Measurements from ENCODE around the gene STX4. TPM values are rescaled to one million over a fixed set of nuclear protein-coding genes. Genes with fewer than 3 reads are reported as not detected.
A peak's percentile ranks its signal among the peaks of the same experiment; 100 is the strongest.

STX4 gene
- 60.6 TPM for total RNA-seq
- 61.2 TPM for polyA plus RNA-seq (ENCODE audit: insufficient read depth, low read depth, low replicate concordance)
- long read RNA-seq, donor 1, transcript STX4-201 (11 exons, 1,481 nt), result major isoform, 5 of 10 reads
- long read RNA-seq, donor 1, partial matches to known transcripts, result 0 of 10 reads
- long read RNA-seq, donor 1, other reads (novel, unspliced or antisense), result 0 of 10 reads
- long read RNA-seq, donor 2, transcript STX4-201 (11 exons, 1,481 nt), result major isoform, 6 of 17 reads
- long read RNA-seq, donor 2, partial matches to known transcripts, result 6 of 17 reads
- long read RNA-seq, donor 2, other reads (novel, unspliced or antisense), result 0 of 17 reads
- long read RNA-seq, donor 3, transcript STX4-201 (11 exons, 1,481 nt), result major isoform, 11 of 15 reads
- long read RNA-seq, donor 3, partial matches to known transcripts, result 0 of 15 reads
- long read RNA-seq, donor 3, other reads (novel, unspliced or antisense), result 0 of 15 reads
- long read RNA-seq, donor 4, transcript STX4-201 (11 exons, 1,481 nt), result major isoform, 10 of 25 reads
- long read RNA-seq, donor 4, partial matches to known transcripts, result 12 of 25 reads
- long read RNA-seq, donor 4, other reads (novel, unspliced or antisense), result 0 of 25 reads
- long read RNA-seq, donor 5, result 0 reads
- long read RNA-seq, donor 6, partial matches to known transcripts, result 0 of 8 reads
- long read RNA-seq, donor 6, other reads (novel, unspliced or antisense), result 0 of 8 reads
- long read RNA-seq, donor 7, transcript STX4-201 (11 exons, 1,481 nt), result major isoform, 19 of 41 reads
- long read RNA-seq, donor 7, partial matches to known transcripts, result 8 of 41 reads
- long read RNA-seq, donor 7, other reads (novel, unspliced or antisense), result 10 of 41 reads
- long read RNA-seq, donor 8, partial matches to known transcripts, result 0 of 6 reads
- long read RNA-seq, donor 8, other reads (novel, unspliced or antisense), result 0 of 6 reads
- long read RNA-seq, donor 9, partial matches to known transcripts, result 0 of 1 reads
- long read RNA-seq, donor 9, other reads (novel, unspliced or antisense), result 0 of 1 reads
- long read RNA-seq, donor 10, transcript STX4-201 (11 exons, 1,481 nt), result major isoform, 5 of 8 reads
- long read RNA-seq, donor 10, partial matches to known transcripts, result 0 of 8 reads
- long read RNA-seq, donor 10, other reads (novel, unspliced or antisense), result 0 of 8 reads

GRCh38 chr16:31032736-31033708 is at the start of gene STX4:
TSS of gene STX4 (plus strand) at chr16:31033558. CDS start at chr16:31033806, 248 bp downstream.
- intact Hi-C loops (cut with DNase I), result no loop called here
- peak within 1 kb of the TSS; percentile 89 to 99 (median 91) for H3K4me3 ChIP-seq (ENCODE audit: low read length in 3 of 3)
- H3K27ac ChIP-seq (ENCODE audit: low read depth in 2 of 2, low read length in 2 of 2), result peak within 1 kb of the TSS; percentile 94 to 95
- DNase-seq, result peak; percentile 97 to 99 (median 98)
- TF ChIP-seq, protein P1, sequence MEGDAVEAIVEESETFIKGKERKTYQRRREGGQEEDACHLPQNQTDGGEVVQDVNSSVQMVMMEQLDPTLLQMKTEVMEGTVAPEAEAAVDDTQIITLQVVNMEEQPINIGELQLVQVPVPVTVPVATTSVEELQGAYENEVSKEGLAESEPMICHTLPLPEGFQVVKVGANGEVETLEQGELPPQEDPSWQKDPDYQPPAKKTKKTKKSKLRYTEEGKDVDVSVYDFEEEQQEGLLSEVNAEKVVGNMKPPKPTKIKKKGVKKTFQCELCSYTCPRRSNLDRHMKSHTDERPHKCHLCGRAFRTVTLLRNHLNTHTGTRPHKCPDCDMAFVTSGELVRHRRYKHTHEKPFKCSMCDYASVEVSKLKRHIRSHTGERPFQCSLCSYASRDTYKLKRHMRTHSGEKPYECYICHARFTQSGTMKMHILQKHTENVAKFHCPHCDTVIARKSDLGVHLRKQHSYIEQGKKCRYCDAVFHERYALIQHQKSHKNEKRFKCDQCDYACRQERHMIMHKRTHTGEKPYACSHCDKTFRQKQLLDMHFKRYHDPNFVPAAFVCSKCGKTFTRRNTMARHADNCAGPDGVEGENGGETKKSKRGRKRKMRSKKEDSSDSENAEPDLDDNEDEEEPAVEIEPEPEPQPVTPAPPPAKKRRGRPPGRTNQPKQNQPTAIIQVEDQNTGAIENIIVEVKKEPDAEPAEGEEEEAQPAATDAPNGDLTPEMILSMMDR (IDR thresholded peaks at IDR 0.05; ENCODE audit: borderline replicate concordance, extremely low read depth, insufficient read depth), result no peak
- H3K9me3 ChIP-seq (ENCODE audit: control insufficient read depth in 2 of 3, insufficient read depth in 1 of 3, low read length in 3 of 3), result no peaks in the 10 kb centered on the region
- peak within 1 kb of the TSS; percentile 74 to 99 (median 79) for H3K9ac ChIP-seq (ENCODE audit: low read length in 3 of 3)
- H3K4me1 ChIP-seq (ENCODE audit: control insufficient read depth in 2 of 3, insufficient read depth in 2 of 3, low read depth in 1 of 3, low read length in 3 of 3), result peaks cover 0 to 14% (median 8%) of the 10 kb centered on the region in 3 donors
- peaks cover 0 to 7% (median 4%) of the 10 kb centered on the region in 3 donors for H3K36me3 ChIP-seq (ENCODE audit: control insufficient read depth in 2 of 3, insufficient read depth in 3 of 3, low read length in 3 of 3)
- H3K27me3 ChIP-seq (ENCODE audit: control insufficient read depth, insufficient read depth, low read length), result no peaks in the 10 kb centered on the region
- peak; percentile 71 for FAIRE-seq

- DNase-seq (no peak), FAIRE-seq (no peak)
- Histone ChIP-seq H3K27ac (ENCODE audit: low read depth in 2 of 2, low read length in 2 of 2) (no peak overlapping the region), H3K36me3 (ENCODE audit: control insufficient read depth in 2 of 3, insufficient read depth in 3 of 3, low read length in 3 of 3) (peaks cover 0 to 16% (median 4%) of the 10 kb centered on the region in 3 donors), H3K4me3 (ENCODE audit: low read length in 3 of 3) (no peak overlapping the region), H3K4me1 (ENCODE audit: control insufficient read depth in 2 of 3, insufficient read depth in 2 of 3, low read depth in 1 of 3, low read length in 3 of 3) (peaks cover 0 to 9% (median 5%) of the 10 kb centered on the region in 3 donors), H3K9me3 (ENCODE audit: control insufficient read depth in 2 of 3, insufficient read depth in 1 of 3, low read length in 3 of 3) (no peaks in the 10 kb centered on the region), H3K27me3 (ENCODE audit: control insufficient read depth, insufficient read depth, low read length) (no peaks in the 10 kb centered on the region), H3K9ac (ENCODE audit: low read length in 3 of 3) (no peak overlapping the region)
- intact Hi-C loops (cut with DNase I), result loop anchor here (10.0 kb wide), 1 partner anchor 461 kb away; the partner anchor contains the start of gene ZNF843
- TF ChIP-seq, protein P1 (IDR thresholded peaks at IDR 0.05; ENCODE audit: borderline replicate concordance, extremely low read depth, insufficient read depth), result no peak
These were observed 49.3 kb upstream of the STX4 start for GRCh38 chr16:30983898-30984610.
